H1 (cell line): ENCODE results near the gene HRNR. TPM values are rescaled to one million over a fixed set of nuclear protein-coding genes. Genes with fewer than 3 reads are reported as not detected.

Experiments used
- CTCF ChIA-PET: fragments of 300-600 bp; sonication (Branson Sonifier 250); formaldehyde crosslinking; loops from one replicate; lab custom pipeline; 2021; ENCODE audit not compliant: partially characterized antibody; lab: Charles Lee
- POLR2A ChIA-PET: fragments of 300-600 bp; sonication (Branson Sonifier 250); formaldehyde crosslinking; loops from one replicate; lab custom pipeline; 2021; ENCODE audit warnings: inconsistent platforms; ENCODE audit not compliant: partially characterized antibody; lab: Charles Lee
- DNase-seq, 2 experiments: peaks; one replicate each; pipeline versions ENCODE4 v3.0.0 to v3.0.0-alpha.2; 2010 to 2022; ENCODE audit warnings: low spot score in 2 of 2, low read depth in 1 of 2, mixed read lengths in 1 of 2
- FAIRE-seq: peaks from 2 replicates; lab custom pipeline; 2011; peaks lifted over from hg19 to GRCh38; lab: Jason Lieb, UNC
- H2AFZ ChIP-seq: 2 replicates; pipeline ENCODE4 v1.8.1; 2012; ENCODE audit warnings: low read length, inconsistent platforms
- H2AK5ac ChIP-seq: 2 replicates; pipeline ENCODE4 v1.6.1; 2013; ENCODE audit warnings: low read depth, low read length
- H2BK120ac ChIP-seq: replicated peaks from 2 replicates; pipeline ENCODE3; 2013; ENCODE audit warnings: low read depth, low read length, inconsistent platforms
- H2BK12ac ChIP-seq: 2 replicates; pipeline ENCODE4 v1.6.1; 2013; ENCODE audit warnings: low read depth, low read length
- H2BK15ac ChIP-seq: 2 replicates; pipeline ENCODE4 v1.6.1; 2013; ENCODE audit warnings: low read length
- H2BK20ac ChIP-seq: 2 replicates; pipeline ENCODE4 v1.6.1; 2013; ENCODE audit warnings: low read length
- H2BK5ac ChIP-seq: 2 replicates; pipeline ENCODE4 v1.6.1; 2013; ENCODE audit warnings: low read depth, low read length
- H3K14ac ChIP-seq: 2 replicates; pipeline ENCODE4 v1.6.1; 2013; ENCODE audit warnings: inconsistent platforms; ENCODE audit not compliant: insufficient read length
- H3K18ac ChIP-seq: 2 replicates; pipeline ENCODE4 v1.6.1; 2013; ENCODE audit warnings: low read length; ENCODE audit errors: extremely low read depth
- H3K23ac ChIP-seq: 2 replicates; pipeline ENCODE4 v1.6.1; 2013; ENCODE audit warnings: inconsistent platforms; ENCODE audit not compliant: insufficient read length
- H3K23me2 ChIP-seq: 2 replicates; pipeline ENCODE4 v1.6.1; 2013; ENCODE audit warnings: low read depth, low read length
- H3K27ac ChIP-seq: 2 replicates; pipeline ENCODE4 v1.6.1; 2011; ENCODE audit warnings: low read depth, low read length, inconsistent platforms
- H3K27me3 ChIP-seq, 4 experiments: replicated peaks in 1 of 4; 1 replicate in 1 of 4; 2 replicates in 3 of 4; pipeline versions ENCODE4 v1.6.1 to v1.8.1; 2011 to 2013; ENCODE audit warnings: low read length in 3 of 4, mild to moderate bottlenecking in 3 of 4, inconsistent platforms in 2 of 4, mixed read lengths in 2 of 4, moderate library complexity in 1 of 4; ENCODE audit not compliant: control insufficient read depth in 3 of 4, insufficient read depth in 3 of 4; ENCODE audit errors: extremely low read depth in 1 of 4
- H3K36me3 ChIP-seq, 4 experiments: 2 replicates each; pipeline versions ENCODE4 v1.6.1 to v1.8.1; 2011 to 2013; ENCODE audit warnings: mild to moderate bottlenecking in 4 of 4, low read length in 3 of 4, moderate library complexity in 2 of 4, control low read depth in 1 of 4, inconsistent platforms in 1 of 4; ENCODE audit not compliant: insufficient read depth in 4 of 4, control insufficient read depth in 2 of 4
- H3K4ac ChIP-seq: replicated peaks from 2 replicates; pipeline ENCODE3; 2013; ENCODE audit warnings: low read length, low read depth, mixed read lengths, inconsistent platforms; ENCODE audit not compliant: insufficient read length
- H3K4me1 ChIP-seq, 4 experiments: replicated peaks in 1 of 4; 1 replicate in 1 of 4; 2 replicates in 3 of 4; pipeline versions ENCODE4 v1.6.1 to v1.8.1; 2011 to 2013; ENCODE audit warnings: low read length in 3 of 4, inconsistent platforms in 2 of 4, mixed read lengths in 1 of 4; ENCODE audit not compliant: insufficient read depth in 4 of 4, control insufficient read depth in 3 of 4
- H3K4me2 ChIP-seq, 2 experiments: 2 replicates each; pipeline versions ENCODE4 v1.6.1 to v1.8.1; 2011 to 2013; ENCODE audit warnings: low read depth in 2 of 2, low read length in 2 of 2, control low read depth in 1 of 2, inconsistent platforms in 1 of 2, mild to moderate bottlenecking in 1 of 2; ENCODE audit not compliant: insufficient read depth in 1 of 2
- H3K4me3 ChIP-seq, 4 experiments: fragments of 200-600, 300-600 bp in 1 of 4; sonication (generic), shearing (Covaris generic), sonication (Bioruptor Twin) in 1 of 4; 2 replicates each; pipeline versions ENCODE4 v1.5.1 to v1.8.1; 2011 to 2016; ENCODE audit warnings: low read length in 4 of 4, low read depth in 3 of 4, control low read depth in 2 of 4, inconsistent platforms in 2 of 4, mild to moderate bottlenecking in 2 of 4, mixed read lengths in 1 of 4, moderate library complexity in 1 of 4; ENCODE audit not compliant: insufficient read depth in 2 of 4; ENCODE audit errors: extremely low read depth in 1 of 4
- H3K56ac ChIP-seq: replicated peaks from 2 replicates; pipeline ENCODE3; 2013; ENCODE audit warnings: low read depth, mild to moderate bottlenecking, mixed read lengths, low read length, inconsistent platforms; ENCODE audit not compliant: insufficient read length
- H3K79me1 ChIP-seq: 2 replicates; pipeline ENCODE4 v1.6.1; 2013; ENCODE audit warnings: low read depth, low read length, control low read depth
- H3K79me2 ChIP-seq, 2 experiments: 2 replicates each; pipeline versions ENCODE4 v1.6.1 to v1.8.1; 2012 to 2013; ENCODE audit warnings: low read length in 2 of 2, mild to moderate bottlenecking in 2 of 2, inconsistent platforms in 1 of 2; ENCODE audit not compliant: insufficient read depth in 2 of 2, control insufficient read depth in 1 of 2
- H3K9ac ChIP-seq, 4 experiments: replicated peaks in 1 of 4; 1 replicate in 1 of 4; 2 replicates in 3 of 4; pipeline versions ENCODE4 v1.6.1 to v1.8.1; 2011 to 2013; ENCODE audit warnings: low read depth in 3 of 4, low read length in 3 of 4, control low read depth in 2 of 4, mild to moderate bottlenecking in 2 of 4, moderate library complexity in 2 of 4, inconsistent platforms in 1 of 4; ENCODE audit errors: extremely low read depth in 1 of 4
- H3K9me3 ChIP-seq, 2 experiments: 2 replicates each; pipeline versions ENCODE4 v1.6.1 to v1.8.1; 2012 to 2013; ENCODE audit warnings: mild to moderate bottlenecking in 2 of 2, moderate library complexity in 2 of 2, control low read depth in 1 of 2, inconsistent platforms in 1 of 2, low read depth in 1 of 2, low read length in 1 of 2, mixed read lengths in 1 of 2; ENCODE audit not compliant: insufficient read depth in 2 of 2
- H4K20me1 ChIP-seq, 2 experiments: replicated peaks in 1 of 2; 2 replicates each; pipeline versions ENCODE3 to v1.8.1; 2011 to 2013; ENCODE audit warnings: inconsistent platforms in 2 of 2, low read length in 2 of 2, mild to moderate bottlenecking in 1 of 2; ENCODE audit not compliant: insufficient read depth in 2 of 2, control insufficient read depth in 1 of 2
- H4K5ac ChIP-seq: 2 replicates; pipeline ENCODE4 v1.6.1; 2013; ENCODE audit warnings: low read length, low read depth, mixed read lengths, inconsistent platforms; ENCODE audit not compliant: insufficient read length
- H4K8ac ChIP-seq: 2 replicates; pipeline ENCODE4 v1.8.0; 2013; ENCODE audit warnings: mild to moderate bottlenecking, moderate library complexity, low read length, inconsistent platforms; ENCODE audit not compliant: insufficient read depth; ENCODE audit errors: extremely low read depth
- H4K91ac ChIP-seq: replicated peaks from 2 replicates; pipeline ENCODE3; 2013; ENCODE audit warnings: low read length, mixed read lengths, inconsistent platforms; ENCODE audit not compliant: insufficient read length
- BRCA1 ChIP-seq: IDR thresholded peaks from 2 replicates; pipeline ENCODE4 v1.6.1; 2012; ENCODE audit warnings: low read depth, low read length, improper control_type of control experiment
- EZH2 ChIP-seq: fragments of 200-600 bp; sonication (generic); IDR thresholded peaks from 2 replicates; pipeline ENCODE4 v1.7.1; 2012; ENCODE audit warnings: low read depth, mild to moderate bottlenecking, moderate library complexity, low read length, inconsistent platforms; ENCODE audit not compliant: severe bottlenecking
- KDM5A ChIP-seq: fragments of 200-600 bp; IDR thresholded peaks from 2 replicates; pipeline ENCODE4 v1.7.1; 2012; ENCODE audit warnings: mild to moderate bottlenecking, low read length, inconsistent platforms, mixed read lengths
- NRF1 ChIP-seq: IDR thresholded peaks from 2 replicates; pipeline ENCODE4 v1.6.1; 2011; ENCODE audit warnings: mild to moderate bottlenecking, low read depth, low read length, improper control_type of control experiment
- POU5F1 ChIP-seq: IDR thresholded peaks from 2 replicates; pipeline ENCODE4 v1.6.1; 2011; ENCODE audit warnings: low read depth, mild to moderate bottlenecking, low read length, moderate library complexity
- TAF7 ChIP-seq: optimal IDR thresholded peaks from 2 replicates; pipeline ENCODE3; 2011; ENCODE audit warnings: low read depth, mild to moderate bottlenecking, inconsistent platforms, low read length, moderate library complexity, borderline replicate concordance
- WGBS, 2 experiments: shearing (Covaris generic) in 1 of 2; methylation state at CpG; one replicate each; pipeline versions ENCODE4 v1.1.6 to v1.1.7; 2013 to 2015; ENCODE audit warnings: low lambda C conversion rate in 2 of 2, mixed read lengths in 2 of 2, inconsistent platforms in 1 of 2, low coverage in 1 of 2, missing lambda C conversion rate in 1 of 2; ENCODE audit not compliant: insufficient replicate concordance in 2 of 2, insufficient coverage in 1 of 2, insufficient read length in 1 of 2; ENCODE audit errors: extremely low coverage in 1 of 2, missing lambda C conversion rate in 1 of 2; 5-methylcytosine and 5-hydroxymethylcytosine counted together
- polyA plus RNA-seq, 7 experiments: library from polyadenylated mRNA; depleted of rRNA in 3 of 7; stranded (reverse) in 5 of 7; unstranded in 2 of 7; fragments of >200 nt in 5 of 7; fragments of 200-250 nt in 2 of 7; gene quantifications; 1 replicate in 5 of 7; 2 replicates in 1 of 7; 4 replicates in 1 of 7; pipeline versions ENCODE4 v1.2.1 to v1.2.3, GENCODE V29; 2011 to 2013; ENCODE audit warnings: missing spikeins in 2 of 7, mixed read lengths in 2 of 7
- total RNA-seq: library from RNA; stranded (reverse); fragmentation: NEBNext Ultra II Directional; extraction: Animal tissue kit (Norgen Biotek cat#: 25700); gene quantifications from 2 replicates; pipeline ENCODE4 v1.2.1, GENCODE V29; 2021
- TF ChIP-seq, protein P1 (sequence below), 3 experiments: IDR thresholded peaks; 1 replicate in 2 of 3; 2 replicates in 1 of 3; pipeline versions ENCODE4 v1.5.1 to v1.6.1; 2011; ENCODE audit warnings: low read length in 3 of 3, mild to moderate bottlenecking in 3 of 3, inconsistent platforms in 2 of 3, low read depth in 1 of 3, moderate library complexity in 1 of 3; ENCODE audit not compliant: insufficient read depth in 1 of 3; ENCODE audit errors: control extremely low read depth in 1 of 3
- TF ChIP-seq, protein P2 (sequence below): IDR thresholded peaks from 2 replicates; pipeline ENCODE4 v1.6.1; 2011; ENCODE audit warnings: low read depth, mild to moderate bottlenecking, low read length; ENCODE audit not compliant: insufficient read depth

The HRNR gene
- total and polyA plus RNA-seq, 2 of the 8 experiments (the other 6 are each of a cell fraction or from before 2014, with no cell fraction given) = not detected

DNA sequence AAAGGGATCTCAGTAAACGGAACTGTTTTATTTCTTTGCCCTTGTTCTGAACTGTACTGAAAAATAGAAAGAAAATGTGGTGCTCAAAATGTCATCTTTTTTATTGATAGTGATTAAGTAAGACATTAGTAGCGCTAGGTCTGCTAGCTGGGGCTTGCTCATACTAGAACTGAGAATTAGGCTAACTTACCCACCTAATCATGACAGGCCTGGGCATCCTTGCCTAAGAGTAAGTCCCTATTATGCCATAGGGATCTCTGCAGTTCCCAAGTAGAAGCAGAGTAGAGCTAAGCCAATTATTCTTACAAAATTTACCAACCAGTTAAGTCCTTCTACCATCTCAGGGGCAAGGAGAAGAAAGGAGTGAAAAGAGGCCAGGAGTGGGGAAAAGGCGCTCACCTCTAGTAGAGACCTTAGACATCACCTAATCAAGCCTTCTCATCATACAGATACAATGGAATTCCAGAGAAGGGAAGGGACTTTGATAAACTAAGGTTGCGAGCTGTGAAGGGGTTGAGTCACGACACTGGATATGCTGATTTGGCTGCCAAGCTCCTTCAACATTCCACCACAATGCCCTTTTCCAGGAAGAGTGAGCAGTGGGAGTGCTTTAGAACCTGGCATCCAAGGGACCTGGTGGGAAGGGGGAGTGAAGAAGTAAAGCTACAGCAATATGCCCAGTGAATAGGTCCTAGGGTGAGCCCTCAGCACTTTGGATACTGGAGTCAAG lies 37.3 kb downstream of the HRNR start:
- POLR2A ChIA-PET = no interaction called here
- Histone ChIP-seq H3K27ac (no peak overlapping the region), H2BK5ac (no peak overlapping the region), H3K4me3 (no peak overlapping the region), H2BK12ac (no peak overlapping the region), H3K23me2 (peaks cover 2% of the 10 kb centered on the region; the same call in 1 of the 2 replicates), H3K79me1 (no peaks in the 10 kb centered on the region), H3K9me3 (peaks cover 7 to 39% of the 10 kb centered on the region in 2 experiments), H3K36me3 (no peaks in the 10 kb centered on the region), H2BK20ac (no peak overlapping the region), H2BK120ac (no peak overlapping the region), H2BK15ac (no peak overlapping the region), H4K91ac (no peak overlapping the region), H3K27me3 (peaks cover 0 to 2% (median 0%) of the 10 kb centered on the region in 4 experiments; a peak in 1 of 7 replicates), H3K4me2 (no peak overlapping the region), H2AFZ (no peak overlapping the region), H4K8ac (no peak overlapping the region), H4K20me1 (no peaks in the 10 kb centered on the region), H3K79me2 (no peaks in the 10 kb centered on the region), H3K18ac (no peak overlapping the region), H3K56ac (no peak overlapping the region), H3K4ac (no peak overlapping the region), H3K14ac (no peak overlapping the region), H4K5ac (no peak overlapping the region), H3K23ac (no peak overlapping the region), H3K9ac (no peak overlapping the region), H2AK5ac (no peak overlapping the region), H3K4me1 (no peaks in the 10 kb centered on the region)
- CTCF ChIA-PET = interaction anchor here (0.8 to 1.9 kb wide), 4 partner anchors 15 to 133 kb away, joined by 3 to 10 read pairs (median 4); no protein-coding TSS in a partner anchor
- no peak for FAIRE-seq
- WGBS, 2 experiments = 70% methylated on average over 5 of the region's 5 CpGs; no CpG with 5 or more reads in 1 of the 2 experiments
- no peak for DNase-seq
- TF ChIP-seq, protein P1, sequence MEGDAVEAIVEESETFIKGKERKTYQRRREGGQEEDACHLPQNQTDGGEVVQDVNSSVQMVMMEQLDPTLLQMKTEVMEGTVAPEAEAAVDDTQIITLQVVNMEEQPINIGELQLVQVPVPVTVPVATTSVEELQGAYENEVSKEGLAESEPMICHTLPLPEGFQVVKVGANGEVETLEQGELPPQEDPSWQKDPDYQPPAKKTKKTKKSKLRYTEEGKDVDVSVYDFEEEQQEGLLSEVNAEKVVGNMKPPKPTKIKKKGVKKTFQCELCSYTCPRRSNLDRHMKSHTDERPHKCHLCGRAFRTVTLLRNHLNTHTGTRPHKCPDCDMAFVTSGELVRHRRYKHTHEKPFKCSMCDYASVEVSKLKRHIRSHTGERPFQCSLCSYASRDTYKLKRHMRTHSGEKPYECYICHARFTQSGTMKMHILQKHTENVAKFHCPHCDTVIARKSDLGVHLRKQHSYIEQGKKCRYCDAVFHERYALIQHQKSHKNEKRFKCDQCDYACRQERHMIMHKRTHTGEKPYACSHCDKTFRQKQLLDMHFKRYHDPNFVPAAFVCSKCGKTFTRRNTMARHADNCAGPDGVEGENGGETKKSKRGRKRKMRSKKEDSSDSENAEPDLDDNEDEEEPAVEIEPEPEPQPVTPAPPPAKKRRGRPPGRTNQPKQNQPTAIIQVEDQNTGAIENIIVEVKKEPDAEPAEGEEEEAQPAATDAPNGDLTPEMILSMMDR (IDR thresholded peaks at IDR 0.05; ENCODE audit: control extremely low read depth in 1 of 3, insufficient read depth in 1 of 3, low read depth in 1 of 3, low read length in 3 of 3) = no peak
- TF ChIP-seq, protein P2, sequence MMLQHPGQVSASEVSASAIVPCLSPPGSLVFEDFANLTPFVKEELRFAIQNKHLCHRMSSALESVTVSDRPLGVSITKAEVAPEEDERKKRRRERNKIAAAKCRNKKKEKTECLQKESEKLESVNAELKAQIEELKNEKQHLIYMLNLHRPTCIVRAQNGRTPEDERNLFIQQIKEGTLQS = no peak
- no peak for TF ChIP-seq KDM5A
- no peak for TF ChIP-seq EZH2
- TF ChIP-seq NRF1 = no peak
- no peak for TF ChIP-seq BRCA1
- TF ChIP-seq TAF7 = no peak
- no peak for TF ChIP-seq POU5F1
